IMR-90 (cell line): ENCODE results near the gene CUTA. TPM values are rescaled to one million over a fixed set of nuclear protein-coding genes. Genes with fewer than 3 reads are reported as not detected.

ENCODE experiments used
- ATAC-seq: fragments of 200-7000 bp; cut with Tn5 transposase; 2 replicates; pipeline ENCODE4 v1.9.1; 2020; ENCODE audit warnings: low read depth, mild to moderate bottlenecking, moderate library complexity
- BruUV-seq: library from RNA; stranded (reverse); fragments of 400-500 nt; replicated peaks from 2 replicates; lab custom pipeline; 2021; lab: Mats Ljungman, UMichigan
- CTCF ChIA-PET: fragments of 300-600 bp; formaldehyde crosslinking; extraction: SDS; loops from one replicate; lab custom pipeline; 2021; ENCODE audit warnings: antibody characterized with exemption; lab: Yijun Ruan, JAX
- POLR2A ChIA-PET: fragments of 300-600 bp; sonication (Branson Sonifier 250); formaldehyde crosslinking; loops from one replicate; lab custom pipeline; 2022; ENCODE audit warnings: antibody characterized with exemption; ENCODE audit not compliant: unreplicated experiment; lab: Charles Lee
- DNase-seq: peaks from one replicate; pipeline ENCODE4 v3.0.0; 2013
- H2AFZ ChIP-seq: replicated peaks from 2 replicates; pipeline ENCODE3; 2013; ENCODE audit warnings: low read length, mild to moderate bottlenecking; ENCODE audit not compliant: poor library complexity
- H2AK5ac ChIP-seq: 2 replicates; pipeline ENCODE4 v1.6.1; 2013; ENCODE audit warnings: low read depth, low read length, inconsistent platforms
- H2AK9ac ChIP-seq: replicated peaks from 2 replicates; pipeline ENCODE3; 2013; ENCODE audit warnings: mild to moderate bottlenecking, low read depth, low read length, moderate library complexity; ENCODE audit not compliant: poor library complexity
- H2BK120ac ChIP-seq: 2 replicates; pipeline ENCODE4 v1.6.1; 2013; ENCODE audit warnings: low read depth, low read length, inconsistent platforms
- H2BK15ac ChIP-seq: 3 replicates; pipeline ENCODE4 v1.6.1; 2013; ENCODE audit warnings: low read depth, low read length, inconsistent platforms
- H2BK20ac ChIP-seq: 2 replicates; pipeline ENCODE4 v1.6.1; 2013; ENCODE audit warnings: low read depth, mild to moderate bottlenecking, inconsistent platforms, low read length, moderate library complexity
- H2BK5ac ChIP-seq: 2 replicates; pipeline ENCODE4 v1.6.1; 2013; ENCODE audit warnings: mild to moderate bottlenecking, low read depth, low read length, inconsistent platforms; ENCODE audit not compliant: poor library complexity, severe bottlenecking
- H3K14ac ChIP-seq: replicated peaks from 2 replicates; pipeline ENCODE4 v1.6.1; 2013; ENCODE audit warnings: low read depth, low read length, inconsistent platforms
- H3K18ac ChIP-seq: 2 replicates; pipeline ENCODE4 v1.6.1; 2013; ENCODE audit warnings: low read depth, low read length, control low read depth
- H3K23ac ChIP-seq: 2 replicates; pipeline ENCODE4 v1.6.1; 2013; ENCODE audit warnings: low read depth, low read length, inconsistent platforms
- H3K27ac ChIP-seq: 2 replicates; pipeline ENCODE4 v1.5.1; 2013; ENCODE audit warnings: mild to moderate bottlenecking, control low read depth, low read length; ENCODE audit not compliant: insufficient read depth
- H3K27me3 ChIP-seq: 2 replicates; pipeline ENCODE4 v1.6.1; 2013; ENCODE audit warnings: low read length; ENCODE audit not compliant: control insufficient read depth, insufficient read depth
- H3K36me3 ChIP-seq: 2 replicates; pipeline ENCODE4 v1.6.1; 2013; ENCODE audit warnings: low read length, mixed read lengths; ENCODE audit not compliant: control insufficient read depth, insufficient read depth
- H3K4ac ChIP-seq: 2 replicates; pipeline ENCODE4 v1.6.1; 2013; ENCODE audit warnings: low read depth, low read length, inconsistent platforms
- H3K4me1 ChIP-seq: 2 replicates; pipeline ENCODE4 v1.6.1; 2013; ENCODE audit warnings: low read length, mixed read lengths; ENCODE audit not compliant: control insufficient read depth, insufficient read depth
- H3K4me2 ChIP-seq: 2 replicates; pipeline ENCODE4 v1.6.1; 2013; ENCODE audit warnings: low read depth, mild to moderate bottlenecking, control low read depth, low read length, moderate library complexity
- H3K4me3 ChIP-seq: 2 replicates; pipeline ENCODE4 v1.5.1; 2013; ENCODE audit warnings: low read depth, mild to moderate bottlenecking, control low read depth, low read length, moderate library complexity; ENCODE audit not compliant: insufficient read depth
- H3K56ac ChIP-seq: 2 replicates; pipeline ENCODE4 v1.6.1; 2013; ENCODE audit warnings: low read length, inconsistent platforms; ENCODE audit not compliant: insufficient read depth; ENCODE audit errors: extremely low read depth
- H3K79me1 ChIP-seq, 2 experiments: 2 replicates each; pipeline ENCODE4 v1.6.1; 2013; ENCODE audit warnings: low read length in 2 of 2, inconsistent platforms in 1 of 2, low read depth in 1 of 2
- H3K9ac ChIP-seq: 2 replicates; pipeline ENCODE4 v1.6.1; 2013; ENCODE audit warnings: low read depth, low read length, control low read depth
- H3K9me1 ChIP-seq: 2 replicates; pipeline ENCODE4 v1.6.1; 2013; ENCODE audit warnings: low read length, inconsistent platforms; ENCODE audit not compliant: insufficient read depth
- H3K9me3 ChIP-seq: 2 replicates; pipeline ENCODE4 v1.6.1; 2013; ENCODE audit warnings: low read length; ENCODE audit not compliant: control insufficient read depth, insufficient read depth
- H4K20me1 ChIP-seq: 2 replicates; pipeline ENCODE4 v1.6.1; 2013; ENCODE audit warnings: low read length, inconsistent platforms; ENCODE audit not compliant: insufficient read depth
- H4K5ac ChIP-seq: 2 replicates; pipeline ENCODE4 v1.6.1; 2013; ENCODE audit warnings: mild to moderate bottlenecking, low read depth, low read length, control low read depth
- H4K8ac ChIP-seq, 2 experiments: 2 replicates each; pipeline ENCODE4 v1.6.1; 2013; ENCODE audit warnings: low read depth in 2 of 2, low read length in 2 of 2, control low read depth in 1 of 2, inconsistent platforms in 1 of 2
- H4K91ac ChIP-seq: 2 replicates; pipeline ENCODE4 v1.6.1; 2013; ENCODE audit warnings: low read depth, low read length, inconsistent platforms; ENCODE audit not compliant: insufficient read depth
- BHLHE40 ChIP-seq: fragments of 150-350 bp; IDR thresholded peaks from 2 replicates; pipeline ENCODE4 v1.6.1; 2016; ENCODE audit warnings: mild to moderate bottlenecking, low read depth, low read length
- CEBPB ChIP-seq: IDR thresholded peaks from 2 replicates; pipeline ENCODE4 v1.6.1; 2012; ENCODE audit warnings: low read depth, low read length, improper control_type of control experiment
- CHD1 ChIP-seq: IDR thresholded peaks from 2 replicates; pipeline ENCODE4 v1.6.1; 2012; ENCODE audit warnings: low read depth, low read length, improper control_type of control experiment
- FOS ChIP-seq: fragments of 150-350 bp; IDR thresholded peaks from 2 replicates; pipeline ENCODE4 v1.6.1; 2016; ENCODE audit warnings: low read depth, low read length
- MAFK ChIP-seq: IDR thresholded peaks from 2 replicates; pipeline ENCODE4 v1.6.1; 2012; ENCODE audit warnings: low read depth, low read length, improper control_type of control experiment
- MAZ ChIP-seq: IDR thresholded peaks from 2 replicates; pipeline ENCODE4 v1.6.1; 2012; ENCODE audit warnings: low read depth, mild to moderate bottlenecking, low read length, improper control_type of control experiment, moderate library complexity, borderline replicate concordance
- MXI1 ChIP-seq: IDR thresholded peaks from 2 replicates; pipeline ENCODE4 v1.6.1; 2012; ENCODE audit warnings: low read depth, mild to moderate bottlenecking, low read length, moderate library complexity, borderline replicate concordance
- NFE2L2 ChIP-seq: fragments of 150-350 bp; IDR thresholded peaks from 2 replicates; pipeline ENCODE4 v1.6.1; 2016; ENCODE audit warnings: low read depth, mild to moderate bottlenecking, low read length
- POLR2A ChIP-seq: IDR thresholded peaks from 2 replicates; pipeline ENCODE4 v1.6.1; 2012; ENCODE audit warnings: mild to moderate bottlenecking, low read depth, low read length
- RAD21 ChIP-seq: IDR thresholded peaks from 2 replicates; pipeline ENCODE4 v1.6.1; 2012; ENCODE audit warnings: low read length, improper control_type of control experiment
- RCOR1 ChIP-seq: IDR thresholded peaks from 2 replicates; pipeline ENCODE4 v1.6.1; 2012; ENCODE audit warnings: mild to moderate bottlenecking, low read length, improper control_type of control experiment; ENCODE audit not compliant: insufficient replicate concordance
- RFX5 ChIP-seq: IDR thresholded peaks from 2 replicates; pipeline ENCODE4 v1.8.0; 2012; ENCODE audit warnings: low read depth, mild to moderate bottlenecking, low read length, moderate library complexity
- SMC3 ChIP-seq: fragments of 150-350 bp; IDR thresholded peaks from 2 replicates; pipeline ENCODE4 v1.6.1; 2016; ENCODE audit warnings: low read depth, mild to moderate bottlenecking, antibody characterized with exemption, low read length, moderate library complexity
- whole genome bisulfite sequencing, 2 experiments: methylation state at CpG; one replicate each; pipeline versions ENCODE4 v1.1.5 to v1.1.7; 2013; ENCODE audit warnings: missing lambda C conversion rate in 2 of 2; ENCODE audit not compliant: insufficient read length in 1 of 2; ENCODE audit errors: extremely low coverage in 2 of 2; 5-methylcytosine and 5-hydroxymethylcytosine counted together
- dilution Hi-C: fragments of 300-500 bp; cut with HindIII; formaldehyde crosslinking; loops from one replicate; pipeline ENCODE4 v1.14.3; 2018; ENCODE audit warnings: low sequenced_read_pairs; ENCODE audit not compliant: unreplicated experiment
- in situ Hi-C: fragments of 300-500 bp; cut with MboI; formaldehyde crosslinking; loops from 3 replicates; pipeline ENCODE4 v1.14.3; 2019; ENCODE audit warnings: low sequenced_read_pairs, inconsistent platforms, mixed read lengths
- intact Hi-C: fragments of 100-400 bp; cut with micrococcal nuclease; formaldehyde crosslinking; loops from 2 replicates; pipeline ENCODE4 v1.10.0; 2022
- polyA plus RNA-seq, 3 experiments: library from polyadenylated mRNA; depleted of rRNA; stranded (reverse); fragments of >200 nt; gene quantifications; 2 replicates each; pipeline ENCODE4 v1.2.3, GENCODE V29; 2012; ENCODE audit warnings: low replicate concordance in 1 of 3
- total RNA-seq: library from RNA; depleted of rRNA; stranded (reverse); fragments of >200 nt; gene quantifications from 2 replicates; pipeline ENCODE4 v1.2.3, GENCODE V29; 2012
- TF ChIP-seq, protein P1 (sequence below): fragments of 150-350 bp; IDR thresholded peaks from 2 replicates; pipeline ENCODE4 v1.6.1; 2016; ENCODE audit warnings: low read depth, mild to moderate bottlenecking, low read length, moderate library complexity, borderline replicate concordance
- TF ChIP-seq, protein P2 (sequence below): fragments of 150-350 bp; IDR thresholded peaks from 2 replicates; pipeline ENCODE4 v1.6.1; 2017; ENCODE audit warnings: mild to moderate bottlenecking, antibody characterized with exemption, low read length, low read depth
- TF ChIP-seq, protein P3 (sequence below): conservative IDR thresholded peaks from 2 replicates; pipeline ENCODE4 v1.5.1; 2012; ENCODE audit warnings: mild to moderate bottlenecking, low read depth, low read length, improper control_type of control experiment

The CUTA gene
- total and polyA plus RNA-seq, 2 of the 4 experiments (the other 2 are of a cell fraction), result 136 to 427 TPM

DNA sequence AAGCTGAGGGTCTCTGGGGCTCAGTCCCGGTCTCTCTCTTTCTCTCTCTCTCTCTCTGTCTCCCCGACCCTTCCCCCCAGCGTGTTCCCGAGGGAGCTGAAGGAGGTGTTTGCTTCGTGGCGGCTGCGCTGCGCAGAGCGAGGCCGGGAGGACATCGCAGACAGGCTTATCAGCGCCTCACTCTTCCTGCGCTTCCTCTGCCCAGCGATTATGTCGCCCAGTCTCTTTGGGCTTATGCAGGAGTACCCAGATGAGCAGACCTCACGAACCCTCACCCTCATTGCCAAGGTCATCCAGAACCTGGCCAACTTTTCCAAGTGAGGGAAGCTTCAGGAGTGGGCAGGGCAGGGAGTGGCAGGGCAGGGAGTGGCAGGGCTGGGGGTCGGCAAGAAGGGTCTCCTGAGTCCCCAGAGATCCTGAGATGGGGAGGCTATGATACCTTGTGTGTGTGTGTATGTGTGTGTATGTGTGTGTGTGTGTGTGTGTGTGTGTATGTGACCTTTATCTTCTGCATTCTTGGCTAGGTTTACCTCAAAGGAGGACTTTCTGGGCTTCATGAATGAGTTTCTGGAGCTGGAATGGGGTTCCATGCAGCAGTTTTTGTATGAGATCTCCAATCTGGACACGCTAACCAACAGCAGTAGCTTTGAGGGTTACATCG lies 22.9 kb upstream of the CUTA start:
- H2BK15ac ChIP-seq, result no peak overlapping the region
- no peak overlapping the region for H3K4ac ChIP-seq
- DNase-seq (no peak), ATAC-seq (no peak)
- no peak overlapping the region for H3K56ac ChIP-seq
- no peak overlapping the region for H2BK20ac ChIP-seq
- H3K79me1 ChIP-seq, result peaks cover 2 to 9% of the 10 kb centered on the region in 2 experiments
- no peak overlapping the region for H4K5ac ChIP-seq
- dilution Hi-C loops (no loop called here), in situ Hi-C loops (no loop called here), intact Hi-C loops (no loop called here)
- no peak overlapping the region for H3K23ac ChIP-seq
- ChIA-PET POLR2A (no interaction called here), CTCF (no interaction called here)
- no peak overlapping the region for H2BK5ac ChIP-seq
- no peaks in the 10 kb centered on the region for H3K9me3 ChIP-seq
- no peak overlapping the region for H2AK5ac ChIP-seq
- H2BK120ac ChIP-seq, result no peak overlapping the region
- no peak overlapping the region for H2AK9ac ChIP-seq
- BruUV-seq, result no TSS peak
- H3K4me3 ChIP-seq, result no peak overlapping the region
- no peaks in the 10 kb centered on the region for H3K4me1 ChIP-seq
- H3K4me2 ChIP-seq, result no peak overlapping the region
- H3K27me3 ChIP-seq, result no peaks in the 10 kb centered on the region
- H3K9me1 ChIP-seq, result no peaks in the 10 kb centered on the region; the same call in 1 of the 2 replicates
- WGBS, 2 experiments, result 97% methylated on average over 13 of the region's 19 CpGs; no CpG with 5 or more reads in 1 of the 2 experiments
- H2AFZ ChIP-seq, result no peak overlapping the region
- H4K20me1 ChIP-seq, result no peaks in the 10 kb centered on the region
- no peak overlapping the region for H3K27ac ChIP-seq
- H3K36me3 ChIP-seq, result peaks cover 67% of the 10 kb centered on the region
- H3K14ac ChIP-seq, result no peak overlapping the region
- no peak for TF ChIP-seq RCOR1
- no peak for TF ChIP-seq FOS
- no peak for TF ChIP-seq MAZ
- TF ChIP-seq BHLHE40, result no peak
- TF ChIP-seq SMC3, result no peak
- TF ChIP-seq RFX5, result no peak
- no peak for TF ChIP-seq MAFK
- TF ChIP-seq RAD21, result no peak
- TF ChIP-seq MXI1, result no peak
- TF ChIP-seq, protein P1, sequence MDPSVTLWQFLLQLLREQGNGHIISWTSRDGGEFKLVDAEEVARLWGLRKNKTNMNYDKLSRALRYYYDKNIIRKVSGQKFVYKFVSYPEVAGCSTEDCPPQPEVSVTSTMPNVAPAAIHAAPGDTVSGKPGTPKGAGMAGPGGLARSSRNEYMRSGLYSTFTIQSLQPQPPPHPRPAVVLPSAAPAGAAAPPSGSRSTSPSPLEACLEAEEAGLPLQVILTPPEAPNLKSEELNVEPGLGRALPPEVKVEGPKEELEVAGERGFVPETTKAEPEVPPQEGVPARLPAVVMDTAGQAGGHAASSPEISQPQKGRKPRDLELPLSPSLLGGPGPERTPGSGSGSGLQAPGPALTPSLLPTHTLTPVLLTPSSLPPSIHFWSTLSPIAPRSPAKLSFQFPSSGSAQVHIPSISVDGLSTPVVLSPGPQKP, result no peak
- TF ChIP-seq, protein P2, sequence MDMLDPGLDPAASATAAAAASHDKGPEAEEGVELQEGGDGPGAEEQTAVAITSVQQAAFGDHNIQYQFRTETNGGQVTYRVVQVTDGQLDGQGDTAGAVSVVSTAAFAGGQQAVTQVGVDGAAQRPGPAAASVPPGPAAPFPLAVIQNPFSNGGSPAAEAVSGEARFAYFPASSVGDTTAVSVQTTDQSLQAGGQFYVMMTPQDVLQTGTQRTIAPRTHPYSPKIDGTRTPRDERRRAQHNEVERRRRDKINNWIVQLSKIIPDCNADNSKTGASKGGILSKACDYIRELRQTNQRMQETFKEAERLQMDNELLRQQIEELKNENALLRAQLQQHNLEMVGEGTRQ, result no peak
- no peak for TF ChIP-seq CHD1
- TF ChIP-seq, protein P3, sequence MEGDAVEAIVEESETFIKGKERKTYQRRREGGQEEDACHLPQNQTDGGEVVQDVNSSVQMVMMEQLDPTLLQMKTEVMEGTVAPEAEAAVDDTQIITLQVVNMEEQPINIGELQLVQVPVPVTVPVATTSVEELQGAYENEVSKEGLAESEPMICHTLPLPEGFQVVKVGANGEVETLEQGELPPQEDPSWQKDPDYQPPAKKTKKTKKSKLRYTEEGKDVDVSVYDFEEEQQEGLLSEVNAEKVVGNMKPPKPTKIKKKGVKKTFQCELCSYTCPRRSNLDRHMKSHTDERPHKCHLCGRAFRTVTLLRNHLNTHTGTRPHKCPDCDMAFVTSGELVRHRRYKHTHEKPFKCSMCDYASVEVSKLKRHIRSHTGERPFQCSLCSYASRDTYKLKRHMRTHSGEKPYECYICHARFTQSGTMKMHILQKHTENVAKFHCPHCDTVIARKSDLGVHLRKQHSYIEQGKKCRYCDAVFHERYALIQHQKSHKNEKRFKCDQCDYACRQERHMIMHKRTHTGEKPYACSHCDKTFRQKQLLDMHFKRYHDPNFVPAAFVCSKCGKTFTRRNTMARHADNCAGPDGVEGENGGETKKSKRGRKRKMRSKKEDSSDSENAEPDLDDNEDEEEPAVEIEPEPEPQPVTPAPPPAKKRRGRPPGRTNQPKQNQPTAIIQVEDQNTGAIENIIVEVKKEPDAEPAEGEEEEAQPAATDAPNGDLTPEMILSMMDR, result no peak
- no peak for TF ChIP-seq NFE2L2
- TF ChIP-seq POLR2A, result no peak
- no peak for TF ChIP-seq CEBPB
- H4K91ac ChIP-seq, result no peak overlapping the region
- H3K9ac ChIP-seq, result no peak overlapping the region
- no peak overlapping the region for H3K18ac ChIP-seq
- H4K8ac ChIP-seq, result no peak overlapping the region
